ENCODE measurements around the gene FN3KRP. TPM values are rescaled to one million over a fixed set of nuclear protein-coding genes. Genes with fewer than 3 reads are reported as not detected.

FN3KRP gene
- total and polyA plus RNA-seq, 2 of the 13 experiments (the other 11 are each of a cell fraction or from before 2014, with no cell fraction given) = 22.4 to 28.2 TPM

GRCh38 chr17:82729479-82730260 lies 13.2 kb downstream of the FN3KRP start (continued):
- 0 out of 2 replicates have a peak, but pooled peaks have one; percentile 25 for TF ChIP-seq NRL (CRISPR knock-in tag; IDR thresholded peaks at IDR 0.05; ENCODE audit: borderline replicate concordance)
- no peak for TF ChIP-seq ZBTB1 (CRISPR knock-in tag; IDR thresholded peaks at IDR 0.05; ENCODE audit: borderline replicate concordance)

- Histone ChIP-seq H4K20me1 (ENCODE audit: insufficient read depth, low read length) (no peaks in the 10 kb centered on the region), H3K4me2 (ENCODE audit: low read depth, low read length) (no peak overlapping the region), H3K4me1 (ENCODE audit: insufficient read depth, low read length) (peaks cover 19% of the 10 kb centered on the region), H3K4me3 (replicated peaks in 1 of 3; ENCODE audit: insufficient read depth in 1 of 3, low read depth in 2 of 3, low read length in 3 of 3) (no peak overlapping the region), H2AFZ (ENCODE audit: low read length) (no peak overlapping the region), H3K36me3 (replicated peaks in 1 of 2; ENCODE audit: control insufficient read depth in 1 of 2, insufficient read depth in 2 of 2, low read length in 2 of 2) (peaks cover 1 to 4% of the 10 kb centered on the region in 2 experiments; a peak in 2 of 5 replicates), H3K27ac (ENCODE audit: extremely low read length, insufficient read depth, low read length) (no peak overlapping the region), H3K27me3 (ENCODE audit: control insufficient read depth in 1 of 2, insufficient read depth in 2 of 2, low read length in 2 of 2) (no peaks in the 10 kb centered on the region), H3K9me3 (ENCODE audit: low read length) (peaks cover 10% of the 10 kb centered on the region), H3K9ac (ENCODE audit: insufficient read depth, low read depth, low read length) (no peak overlapping the region), H3K79me2 (ENCODE audit: insufficient read depth, low read length) (peaks cover 15% of the 10 kb centered on the region)
- POLR2A ChIA-PET = interaction anchor here (1.8 kb wide), 1 partner anchor 16 kb away, joined by 11 read pairs; the partner anchor contains the start of gene FN3KRP
- ATAC-seq (no peak), FAIRE-seq (no peak), DNase-seq (ENCODE audit: low spot score) (no peak)
- 89% methylated on average over 13 of the region's 13 CpGs for WGBS (ENCODE audit: low lambda C conversion rate)
- TF ChIP-seq ZNF687 (CRISPR knock-in tag; IDR thresholded peaks at IDR 0.05) (0 out of 2 replicates have a peak, but pooled peaks have one; percentile 17), HBP1 (CRISPR knock-in tag; IDR thresholded peaks at IDR 0.05; ENCODE audit: low read depth) (no peak)
- in situ Hi-C loops (cut with HindIII; ENCODE audit: extremely low pct_ligation_motif_present, low pct_unique_long_range_greater_than_20kb) (no loop called here), intact Hi-C loops (cut with micrococcal nuclease; ENCODE audit: unreplicated experiment) (no loop called here)
- BruUV-seq (replicated peaks) = no TSS peak
- CTCF ChIA-PET (ENCODE audit: low intra/inter-chr PET ratio, low total read pairs) = no interaction called here
Measured at GRCh38 chr17:82732118-82732743, 15.7 kb downstream of the FN3KRP start.
